Keratinocyte (primary cell): ENCODE data around the gene SPZ1. TPM values are rescaled to one million over a fixed set of nuclear protein-coding genes. Genes with fewer than 3 reads are reported as not detected.

ENCODE experiments used
- DNase-seq: peaks from one replicate; pipeline ENCODE4 v3.0.0-alpha.2; 2011; ENCODE audit warnings: low read depth, missing footprints, low spot score
- FAIRE-seq: peaks from 2 replicates; lab custom pipeline; 2011; peaks lifted over from hg19 to GRCh38; lab: Jason Lieb, UNC
- H2AFZ ChIP-seq: 2 replicates; pipeline ENCODE4 v1.6.0; 2012; ENCODE audit warnings: low read length, control low read depth, inconsistent platforms; ENCODE audit not compliant: control insufficient read depth
- H3K27ac ChIP-seq: 2 replicates; pipeline ENCODE4 v1.5.1; 2011; ENCODE audit warnings: low read length; ENCODE audit not compliant: control insufficient read depth, insufficient read depth
- H3K27me3 ChIP-seq: 3 replicates; pipeline ENCODE4 v1.6.0; 2011; ENCODE audit warnings: low read length; ENCODE audit not compliant: control insufficient read depth, insufficient read depth; ENCODE audit errors: extremely low read depth
- H3K36me3 ChIP-seq, 2 experiments: 2 replicates in 1 of 2; 3 replicates in 1 of 2; pipeline ENCODE4 v1.5.1; 2011; ENCODE audit warnings: low read length in 2 of 2, mild to moderate bottlenecking in 1 of 2; ENCODE audit not compliant: control insufficient read depth in 2 of 2, insufficient read depth in 2 of 2; ENCODE audit errors: extremely low read depth in 1 of 2
- H3K4me1 ChIP-seq: 3 replicates; pipeline ENCODE4 v1.5.1; 2011; ENCODE audit warnings: low read length; ENCODE audit not compliant: control insufficient read depth, insufficient read depth; ENCODE audit errors: extremely low read depth
- H3K4me2 ChIP-seq: 3 replicates; pipeline ENCODE4 v1.6.0; 2011; ENCODE audit warnings: low read depth, low read length; ENCODE audit not compliant: control insufficient read depth, insufficient read depth; ENCODE audit errors: extremely low read depth
- H3K4me3 ChIP-seq, 3 experiments: fragments of 200-600 bp in 1 of 3; sonication (generic) in 1 of 3; 2 replicates in 2 of 3; 3 replicates in 1 of 3; pipeline ENCODE4 v1.5.1; 2011 to 2016; ENCODE audit warnings: low read length in 3 of 3, mild to moderate bottlenecking in 3 of 3, control low read depth in 2 of 3, inconsistent platforms in 1 of 3, low read depth in 1 of 3, mixed read lengths in 1 of 3, mixed run types in 1 of 3, moderate library complexity in 1 of 3; ENCODE audit not compliant: control insufficient read depth in 2 of 3, insufficient read depth in 2 of 3; ENCODE audit errors: extremely low read depth in 1 of 3
- H3K79me2 ChIP-seq: 2 replicates; pipeline ENCODE4 v1.6.0; 2012; ENCODE audit warnings: low read length; ENCODE audit not compliant: control insufficient read depth, insufficient read depth
- H3K9ac ChIP-seq: 3 replicates; pipeline ENCODE4 v1.6.0; 2011; ENCODE audit warnings: low read length; ENCODE audit not compliant: control insufficient read depth, insufficient read depth; ENCODE audit errors: extremely low read depth
- H3K9me1 ChIP-seq: 3 replicates; pipeline ENCODE4 v1.6.0; 2011; ENCODE audit warnings: low read length; ENCODE audit not compliant: control insufficient read depth, insufficient read depth; ENCODE audit errors: extremely low read depth
- H3K9me3 ChIP-seq: 2 replicates; pipeline ENCODE4 v1.5.1; 2012; ENCODE audit warnings: low read depth, low read length; ENCODE audit not compliant: control insufficient read depth
- H4K20me1 ChIP-seq: 3 replicates; pipeline ENCODE4 v1.6.0; 2011; ENCODE audit warnings: low read length; ENCODE audit not compliant: control insufficient read depth, insufficient read depth; ENCODE audit errors: extremely low read depth
- EZH2 ChIP-seq: IDR thresholded peaks from one replicate; pipeline ENCODE4 v1.6.1; 2012; ENCODE audit warnings: inconsistent platforms, mild to moderate bottlenecking, low read length, moderate library complexity
- dilution Hi-C: fragments of 300-500 bp; cut with MboI; formaldehyde crosslinking; loops from one replicate; pipeline ENCODE4 v1.7.0; 2020; ENCODE audit warnings: low sequenced_read_pairs; ENCODE audit not compliant: extremely low pct_ligation_motif_present
- polyA plus RNA-seq, 5 experiments: library from polyadenylated mRNA; depleted of rRNA in 3 of 5; stranded (reverse) in 3 of 5; stranded (forward) in 1 of 5; unstranded in 1 of 5; fragments of >200 nt; gene quantifications; 1 replicate in 1 of 5; 2 replicates in 3 of 5; 3 replicates in 1 of 5; pipeline versions ENCODE4 v1.2.1 to v1.2.3, GENCODE V29; 2011 to 2012; ENCODE audit warnings: missing spikeins in 2 of 5, low read depth in 1 of 5, low replicate concordance in 1 of 5
- TF ChIP-seq, protein P1 (sequence below), 3 experiments: IDR thresholded peaks in 1 of 3; conservative IDR thresholded peaks in 1 of 3; optimal IDR thresholded peaks in 1 of 3; 2 replicates in 2 of 3; 3 replicates in 1 of 3; pipeline versions ENCODE3 to v1.5.1; 2011; ENCODE audit warnings: low read length in 3 of 3, mild to moderate bottlenecking in 3 of 3, moderate library complexity in 2 of 3, control low read depth in 1 of 3, inconsistent platforms in 1 of 3; ENCODE audit not compliant: insufficient read depth in 2 of 3; ENCODE audit errors: extremely low read depth in 1 of 3

The SPZ1 gene
- polyA plus RNA-seq, 1 donor (not counting 4 experiments of a cell fraction or from before 2014, with no cell fraction given): not detected

DNA sequence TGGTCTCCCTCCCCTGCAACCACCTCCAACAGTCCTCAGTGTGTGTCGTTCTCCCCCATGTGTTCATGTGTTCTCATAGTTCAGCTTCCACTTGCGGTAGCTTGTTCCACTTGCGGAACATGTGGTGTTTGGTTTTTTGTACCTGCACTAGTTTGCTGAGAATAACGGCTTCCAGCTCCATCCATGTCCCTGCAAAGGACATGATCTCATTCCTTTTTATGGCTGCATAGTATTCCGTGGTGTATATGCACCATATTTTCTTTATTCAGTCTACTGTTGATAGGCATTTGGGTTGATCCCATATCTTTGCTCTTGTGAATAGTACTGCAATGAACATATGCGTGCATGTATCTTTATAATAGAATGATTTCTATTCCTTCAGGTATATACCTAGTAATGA lies 45.1 kb downstream of the SPZ1 start:
- FAIRE-seq (no peak), DNase-seq (no peak)
- Histone ChIP-seq H3K9ac (no peak overlapping the region), H3K4me3 (no peak overlapping the region), H3K79me2 (no peaks in the 10 kb centered on the region), H3K27ac (no peak overlapping the region), H3K9me1 (no peaks in the 10 kb centered on the region), H3K9me3 (no peaks in the 10 kb centered on the region), H4K20me1 (no peaks in the 10 kb centered on the region), H3K36me3 (no peaks in the 10 kb centered on the region), H3K27me3 (no peaks in the 10 kb centered on the region), H3K4me1 (no peaks in the 10 kb centered on the region), H2AFZ (no peak overlapping the region), H3K4me2 (no peak overlapping the region)
- dilution Hi-C loops: no loop called here
- TF ChIP-seq, protein P1, sequence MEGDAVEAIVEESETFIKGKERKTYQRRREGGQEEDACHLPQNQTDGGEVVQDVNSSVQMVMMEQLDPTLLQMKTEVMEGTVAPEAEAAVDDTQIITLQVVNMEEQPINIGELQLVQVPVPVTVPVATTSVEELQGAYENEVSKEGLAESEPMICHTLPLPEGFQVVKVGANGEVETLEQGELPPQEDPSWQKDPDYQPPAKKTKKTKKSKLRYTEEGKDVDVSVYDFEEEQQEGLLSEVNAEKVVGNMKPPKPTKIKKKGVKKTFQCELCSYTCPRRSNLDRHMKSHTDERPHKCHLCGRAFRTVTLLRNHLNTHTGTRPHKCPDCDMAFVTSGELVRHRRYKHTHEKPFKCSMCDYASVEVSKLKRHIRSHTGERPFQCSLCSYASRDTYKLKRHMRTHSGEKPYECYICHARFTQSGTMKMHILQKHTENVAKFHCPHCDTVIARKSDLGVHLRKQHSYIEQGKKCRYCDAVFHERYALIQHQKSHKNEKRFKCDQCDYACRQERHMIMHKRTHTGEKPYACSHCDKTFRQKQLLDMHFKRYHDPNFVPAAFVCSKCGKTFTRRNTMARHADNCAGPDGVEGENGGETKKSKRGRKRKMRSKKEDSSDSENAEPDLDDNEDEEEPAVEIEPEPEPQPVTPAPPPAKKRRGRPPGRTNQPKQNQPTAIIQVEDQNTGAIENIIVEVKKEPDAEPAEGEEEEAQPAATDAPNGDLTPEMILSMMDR (optimal IDR thresholded peaks at IDR 0.05 in 1 of 3, IDR thresholded peaks at IDR 0.05 in 1 of 3, conservative IDR thresholded peaks at IDR 0.05 in 1 of 3; ENCODE audit: extremely low read depth in 1 of 3, insufficient read depth in 2 of 3, low read length in 3 of 3): no peak
- TF ChIP-seq EZH2: no peak

DNA sequence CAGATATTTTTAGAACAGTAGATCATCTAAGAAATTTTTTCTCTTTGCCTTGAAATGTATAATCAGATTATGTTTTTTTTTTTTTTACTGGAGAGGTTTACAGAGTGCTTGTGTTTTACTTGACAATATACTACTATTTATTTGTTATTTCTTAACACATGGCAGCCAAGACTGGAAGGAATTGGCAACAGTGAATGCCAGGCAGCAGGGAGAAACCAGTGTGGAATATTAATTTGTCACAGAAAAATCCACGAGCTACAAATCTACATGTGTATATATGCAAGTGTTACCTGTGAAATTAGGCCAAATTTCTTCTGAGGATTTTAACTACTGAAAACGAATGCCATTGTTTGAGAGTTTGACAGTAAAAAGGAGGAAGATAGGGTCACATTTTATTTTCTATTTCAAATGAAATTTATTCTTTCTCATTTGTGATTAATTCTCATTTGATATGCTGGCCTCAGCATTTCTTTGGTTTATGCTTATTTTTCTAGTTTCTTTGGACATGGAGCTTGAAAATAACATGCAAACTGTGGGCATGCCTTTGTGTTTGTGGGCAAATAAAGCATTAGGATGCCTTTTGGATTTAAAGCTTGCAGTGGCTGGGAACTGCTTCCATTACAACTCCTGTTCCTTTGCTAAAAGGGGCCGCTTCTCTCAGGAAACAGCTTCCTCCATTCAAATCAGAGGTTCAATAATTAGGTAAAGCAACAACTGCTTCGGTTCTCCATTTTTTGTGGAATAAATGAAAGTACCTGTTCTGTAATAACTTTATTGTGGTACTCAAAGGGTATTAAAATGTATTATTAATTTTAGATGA lies 49.1 kb downstream of the SPZ1 start:
- H3K4me3 ChIP-seq: no peak overlapping the region
- H3K79me2 ChIP-seq: no peaks in the 10 kb centered on the region
- H3K27ac ChIP-seq: no peak overlapping the region
- no peak overlapping the region for H2AFZ ChIP-seq
- no peaks in the 10 kb centered on the region for H3K36me3 ChIP-seq
- H4K20me1 ChIP-seq: no peaks in the 10 kb centered on the region
- DNase-seq (no peak), FAIRE-seq (no peak)
- TF ChIP-seq, protein P1 (optimal IDR thresholded peaks at IDR 0.05 in 1 of 3, IDR thresholded peaks at IDR 0.05 in 1 of 3, conservative IDR thresholded peaks at IDR 0.05 in 1 of 3; ENCODE audit: extremely low read depth in 1 of 3, insufficient read depth in 2 of 3, low read length in 3 of 3): no peak
- TF ChIP-seq EZH2: no peak
- H3K4me1 ChIP-seq: no peaks in the 10 kb centered on the region
- no peaks in the 10 kb centered on the region for H3K27me3 ChIP-seq
- H3K9ac ChIP-seq: no peak overlapping the region
- H3K4me2 ChIP-seq: no peak overlapping the region
- no peaks in the 10 kb centered on the region for H3K9me1 ChIP-seq
- dilution Hi-C loops: no loop called here
- no peaks in the 10 kb centered on the region for H3K9me3 ChIP-seq
